ENCODE measurements around the gene MTCL1. TPM values are rescaled to one million over a fixed set of nuclear protein-coding genes. Genes with fewer than 3 reads are reported as not detected.

MTCL1 gene
- total RNA-seq, 2 donors from 2014 or later, result 15.3 to 27.7 TPM

- intact Hi-C loops (cut with DNase I), result no loop called here
- no peak overlapping the region for H3K4me3 ChIP-seq
- no peaks in the 10 kb centered on the region for H3K27me3 ChIP-seq
- no peak for DNase-seq
- no peak overlapping the region for H3K27ac ChIP-seq
- no peaks in the 10 kb centered on the region for H3K36me3 ChIP-seq (replicated peaks in 1 of 2; ENCODE audit: insufficient read depth in 1 of 2, low read depth in 2 of 2)
- H3K4me1 ChIP-seq, result no peaks in the 10 kb centered on the region
- no peak for ATAC-seq
- TF ChIP-seq POLR2A (IDR thresholded peaks at IDR 0.05) (no peak), CTCF (IDR thresholded peaks at IDR 0.05) (no peak)
- no peaks in the 10 kb centered on the region for H3K9me3 ChIP-seq
- 79% methylated on average over 13 of the region's 13 CpGs for WGBS, 2 donors
These were observed 15.8 kb upstream of the MTCL1 start for GRCh38 chr18:8689517-8689916.

DNA sequence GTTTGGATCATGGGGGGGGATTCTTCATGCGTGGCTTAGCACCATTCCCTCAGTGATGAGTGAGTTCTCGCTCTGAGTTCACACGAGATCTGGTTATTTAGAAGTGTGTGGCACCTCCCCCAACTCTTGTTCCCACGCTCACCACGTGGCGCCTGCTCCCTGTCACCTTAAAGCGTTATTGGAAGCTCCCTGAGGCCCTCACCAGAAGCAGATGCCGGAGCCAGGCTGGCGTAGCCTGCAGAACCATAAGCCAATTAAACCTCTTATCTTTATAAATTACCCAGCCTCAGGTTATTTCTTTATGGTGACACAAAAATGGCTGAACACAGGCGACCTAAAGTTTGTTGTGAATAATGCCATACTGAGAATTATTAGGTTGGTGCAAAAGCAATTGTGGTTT, 10.5 kb upstream of the MTCL1 start:
- WGBS, 2 donors, result 78 to 85% methylated on average over 10 of the region's 10 CpGs

DNA sequence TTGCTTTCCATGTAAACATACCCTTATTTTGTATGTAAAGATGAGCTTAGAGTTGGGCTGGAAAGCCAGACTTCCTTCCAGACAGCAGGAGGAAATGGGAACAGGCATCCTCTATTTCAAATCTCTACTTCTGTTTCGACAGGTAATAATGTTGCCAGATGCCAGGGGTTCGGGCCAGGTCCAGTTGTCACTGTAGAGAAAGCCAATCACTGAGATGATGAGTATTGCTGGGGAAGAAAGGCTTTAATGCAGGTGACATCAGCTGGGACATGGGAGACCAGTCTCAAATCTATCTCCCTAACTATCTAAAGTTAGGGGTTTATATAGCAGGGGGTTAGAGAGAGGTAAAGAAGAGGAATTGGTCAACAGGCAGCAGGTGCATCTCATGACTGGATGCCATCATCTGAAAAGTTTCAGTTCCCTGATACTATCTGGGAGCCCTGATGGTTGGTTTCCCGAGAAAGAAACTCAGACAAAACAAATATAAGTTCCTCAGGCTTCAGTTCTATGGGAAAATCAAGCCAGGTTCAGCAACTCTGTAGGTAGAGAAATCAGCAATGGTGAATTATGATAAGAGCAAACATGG, 9.3 kb upstream of the MTCL1 start:
- Histone ChIP-seq H3K27me3 (no peaks in the 10 kb centered on the region), H3K4me3 (no peak overlapping the region), H3K4me1 (no peaks in the 10 kb centered on the region), H3K9me3 (no peaks in the 10 kb centered on the region), H3K36me3 (replicated peaks in 1 of 2; ENCODE audit: insufficient read depth in 1 of 2, low read depth in 2 of 2) (no peaks in the 10 kb centered on the region), H3K27ac (no peak overlapping the region)
- intact Hi-C loops (cut with DNase I), result no loop called here
- no peak for DNase-seq
- 62 to 64% methylated on average over 3 of the region's 3 CpGs for WGBS, 2 donors
- TF ChIP-seq POLR2A (IDR thresholded peaks at IDR 0.05) (no peak), CTCF (IDR thresholded peaks at IDR 0.05) (no peak)
- no peak for ATAC-seq

More for the DNA sequence above, 10.5 kb upstream of the MTCL1 start:
- ATAC-seq (no peak), DNase-seq (no peak)
- Histone ChIP-seq H3K9me3 (no peaks in the 10 kb centered on the region), H3K36me3 (replicated peaks in 1 of 2; ENCODE audit: insufficient read depth in 1 of 2, low read depth in 2 of 2) (no peaks in the 10 kb centered on the region), H3K4me1 (no peaks in the 10 kb centered on the region), H3K27ac (no peak overlapping the region), H3K27me3 (no peaks in the 10 kb centered on the region), H3K4me3 (no peak overlapping the region)
- intact Hi-C loops (cut with DNase I), result loop anchor here (5.0 kb wide), 1 partner anchor 297 kb away; no protein-coding TSS in a partner anchor
- no peak for TF ChIP-seq POLR2A (IDR thresholded peaks at IDR 0.05)

- no peaks in the 10 kb centered on the region for H3K27me3 ChIP-seq
- intact Hi-C loops (cut with DNase I), result no loop called here
- no peaks in the 10 kb centered on the region for H3K36me3 ChIP-seq (replicated peaks in 1 of 2; ENCODE audit: insufficient read depth in 1 of 2, low read depth in 2 of 2)
- TF ChIP-seq CTCF (IDR thresholded peaks at IDR 0.05), result peak; percentile 73 to 97 (median 85)
- no peak for TF ChIP-seq POLR2A (IDR thresholded peaks at IDR 0.05)
- WGBS, 2 donors, result 1 to 6% methylated on average over 4 to 5 of the region's 5 CpGs
- H3K4me3 ChIP-seq, result no peak overlapping the region
- ATAC-seq, result peak; percentile 88
- H3K9me3 ChIP-seq, result no peaks in the 10 kb centered on the region
- DNase-seq, result peak; percentile 71 to 84 (median 78)
- no peaks in the 10 kb centered on the region for H3K4me1 ChIP-seq
- no peak overlapping the region for H3K27ac ChIP-seq
These were observed 8.6 kb upstream of the MTCL1 start for GRCh38 chr18:8696749-8697211.

DNA sequence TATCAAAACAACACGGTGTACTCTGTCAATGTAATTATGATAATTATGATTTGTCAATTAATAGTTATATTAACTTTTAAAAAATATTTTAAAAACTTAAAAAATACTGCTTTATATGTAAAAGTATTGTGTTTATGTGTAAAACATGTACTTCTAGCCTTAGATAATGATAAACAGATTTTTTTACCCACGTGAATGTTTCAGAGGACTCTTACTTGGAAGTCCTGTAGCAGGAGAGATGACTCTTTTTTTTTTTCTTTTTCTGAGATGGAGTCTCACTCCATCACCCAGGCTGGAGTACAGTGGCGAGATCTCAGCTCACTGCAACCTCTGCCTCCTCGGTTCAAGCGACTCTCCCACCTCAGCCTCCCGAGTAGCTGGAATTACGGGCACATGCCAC, 6.2 kb upstream of the MTCL1 start:
- intact Hi-C loops (cut with DNase I), result no loop called here
- Histone ChIP-seq H3K36me3 (replicated peaks in 1 of 2; ENCODE audit: insufficient read depth in 1 of 2, low read depth in 2 of 2) (no peaks in the 10 kb centered on the region), H3K27ac (no peak overlapping the region), H3K4me1 (peaks cover 13% of the 10 kb centered on the region), H3K4me3 (no peak overlapping the region), H3K27me3 (no peaks in the 10 kb centered on the region), H3K9me3 (no peaks in the 10 kb centered on the region)
- TF ChIP-seq POLR2A (IDR thresholded peaks at IDR 0.05) (no peak), CTCF (IDR thresholded peaks at IDR 0.05) (no peak)
- DNase-seq (no peak), ATAC-seq (no peak)
- 83 to 86% methylated on average over 7 of the region's 7 CpGs for WGBS, 2 donors
